Mononuclear cell (primary cell): Measurements from ENCODE around the gene LUC7L. TPM values are rescaled to one million over a fixed set of nuclear protein-coding genes. Genes with fewer than 3 reads are reported as not detected.
"Not testable (repeated sequence)": the region's sequence is repeated elsewhere in the genome, so short reads cannot be mapped to it uniquely, and the experiment has no call there.

ENCODE experiments used
- H3K27me3 ChIP-seq: 2 replicates; pipeline ENCODE4 v1.6.0; 2011; ENCODE audit warnings: low read length, control low read depth; ENCODE audit not compliant: insufficient read depth
- H3K4me1 ChIP-seq: 2 replicates; pipeline ENCODE4 v1.5.1; 2011; ENCODE audit warnings: mild to moderate bottlenecking, low read length, control low read depth; ENCODE audit not compliant: insufficient read depth
- H3K4me3 ChIP-seq: 2 replicates; pipeline ENCODE4 v1.5.1; 2011; ENCODE audit warnings: mild to moderate bottlenecking, low read length, moderate library complexity
- H3K9me3 ChIP-seq: 2 replicates; pipeline ENCODE4 v1.5.1; 2011; ENCODE audit warnings: low read depth, mild to moderate bottlenecking, control low read depth, low read length
- total RNA-seq: library from RNA; depleted of rRNA; stranded (reverse); fragments of >200 nt; gene quantifications from one replicate; pipeline ENCODE4 v1.2.3, GENCODE V29; 2012

The LUC7L gene
- total RNA-seq, 1 donor: 101 TPM

DNA sequence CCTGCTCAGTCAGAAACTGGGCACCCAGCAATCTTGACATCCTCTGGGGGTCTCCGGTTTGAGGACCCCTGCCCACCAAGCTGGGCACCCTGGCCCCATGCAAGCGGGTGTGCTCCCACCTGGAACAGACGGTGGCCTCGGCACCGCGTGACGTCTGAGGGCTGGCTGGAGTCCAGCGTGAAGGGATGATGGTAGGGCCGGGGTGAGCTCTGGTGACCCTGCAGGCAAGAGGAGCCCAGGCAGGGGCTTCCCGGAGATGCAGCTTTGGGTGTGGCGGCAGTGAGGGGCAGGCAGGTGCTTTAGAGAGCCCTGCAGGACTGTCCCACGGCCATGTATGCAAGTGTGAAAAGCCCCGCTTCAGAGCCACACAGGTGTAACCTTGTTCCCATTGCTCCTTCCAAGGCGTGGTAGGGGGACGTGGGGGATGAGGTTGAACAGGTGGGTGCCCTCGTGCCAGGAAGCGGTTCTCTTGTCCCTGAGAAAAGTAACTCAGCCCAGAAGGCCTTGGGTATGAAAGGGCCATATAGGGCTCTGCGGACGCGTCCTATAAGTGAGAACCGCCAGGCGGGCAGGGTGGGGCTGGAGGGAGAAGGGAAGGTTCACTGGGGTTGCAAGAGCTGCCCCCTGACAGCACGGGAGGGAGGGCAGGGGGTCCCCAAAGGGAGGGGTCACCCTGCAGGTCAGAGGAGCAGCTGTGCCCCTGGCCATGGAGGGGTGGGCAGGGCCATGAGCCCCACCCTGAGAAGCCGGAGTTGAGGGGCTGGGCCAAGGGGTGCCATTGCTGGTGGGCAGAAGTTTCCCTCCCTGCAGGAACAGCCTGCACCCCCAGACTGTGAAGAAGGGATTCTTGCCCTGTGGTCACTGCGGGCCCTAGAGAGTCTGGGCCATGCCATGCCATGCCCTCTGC is 37.3 kb upstream of the LUC7L start:
- H3K9me3 ChIP-seq: no peaks in the 10 kb centered on the region
- H3K27me3 ChIP-seq: no peaks in the 10 kb centered on the region
- no peak overlapping the region for H3K4me3 ChIP-seq
- no peaks in the 10 kb centered on the region for H3K4me1 ChIP-seq

DNA sequence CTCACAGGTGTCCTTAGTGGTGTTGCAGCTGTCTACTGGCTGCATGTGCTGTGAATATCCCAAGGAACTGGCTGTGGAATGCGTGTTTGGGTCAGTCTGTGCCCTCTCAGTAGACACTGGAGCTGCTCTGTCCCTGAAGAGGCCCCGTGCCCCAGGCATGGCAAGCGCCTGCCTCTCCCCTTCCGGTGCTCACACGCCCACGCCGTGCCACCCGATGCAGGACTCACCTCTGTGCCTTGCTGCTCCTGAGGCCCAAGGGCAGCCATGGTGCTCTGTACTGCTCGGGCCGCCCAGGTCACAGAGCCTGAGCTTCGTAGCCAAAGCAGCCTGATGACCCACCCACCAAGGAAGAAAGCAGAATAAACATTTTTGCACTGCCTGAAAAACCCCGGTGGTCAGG is 36.5 kb upstream of the LUC7L start:
- no peaks in the 10 kb centered on the region for H3K27me3 ChIP-seq
- H3K9me3 ChIP-seq: no peaks in the 10 kb centered on the region
- H3K4me3 ChIP-seq: no peak overlapping the region
- H3K4me1 ChIP-seq: no peaks in the 10 kb centered on the region

DNA sequence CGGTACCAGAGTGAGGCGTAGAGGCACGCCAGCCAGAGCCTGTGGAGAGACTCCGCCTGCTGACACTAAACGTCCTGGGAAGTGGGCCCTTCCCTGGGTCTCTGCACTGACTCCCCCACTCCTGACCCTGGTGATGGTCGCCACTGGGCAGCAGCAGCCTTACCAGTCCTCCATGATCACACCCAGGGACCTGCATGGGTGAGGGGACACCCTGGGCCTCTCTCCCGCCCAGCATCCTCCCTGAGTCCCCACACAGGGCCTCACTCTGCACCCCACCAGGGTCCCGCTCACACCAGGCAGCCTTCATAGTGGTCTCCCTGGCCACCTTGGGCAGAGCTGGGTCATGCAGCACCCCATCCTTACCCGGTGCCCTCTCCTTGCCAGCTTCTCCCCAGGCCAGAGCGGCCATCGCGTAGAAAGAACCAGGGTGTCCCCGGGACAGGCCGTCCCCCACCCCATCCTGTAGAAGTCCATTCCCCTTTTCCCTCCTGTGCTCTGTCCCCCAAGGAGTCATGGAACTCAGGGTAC is 35.8 kb upstream of the LUC7L start:
- H3K9me3 ChIP-seq: no peaks in the 10 kb centered on the region
- H3K4me3 ChIP-seq: no peak overlapping the region
- no peaks in the 10 kb centered on the region for H3K4me1 ChIP-seq
- no peaks in the 10 kb centered on the region for H3K27me3 ChIP-seq

DNA sequence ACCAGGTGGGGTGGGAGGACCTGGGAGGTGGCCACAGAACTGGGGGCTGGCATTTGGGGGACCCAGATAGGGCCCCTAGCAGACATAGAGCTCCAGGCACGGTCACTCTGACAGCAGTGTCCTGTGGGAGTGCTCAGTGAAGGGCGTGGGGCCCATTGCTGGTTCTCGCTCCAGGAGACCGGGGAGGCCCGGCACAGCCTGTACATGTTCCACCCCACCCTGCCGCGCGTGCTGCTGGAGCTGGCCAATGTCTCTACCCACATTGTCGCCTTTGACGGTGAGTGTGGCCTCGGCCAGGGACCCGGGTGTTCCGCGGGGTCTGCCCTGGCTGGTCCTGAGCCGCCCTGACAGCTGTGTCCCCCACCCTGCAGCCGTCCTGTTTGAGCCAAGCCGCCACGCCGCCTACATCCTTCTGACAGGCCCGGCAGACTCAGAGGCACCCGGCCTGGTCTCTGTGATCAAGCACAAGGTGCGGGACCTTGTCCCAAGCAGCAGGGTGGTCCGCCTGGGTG is 35.2 kb upstream of the LUC7L start:
- H3K4me3 ChIP-seq: no peak overlapping the region
- no peaks in the 10 kb centered on the region for H3K27me3 ChIP-seq
- no peaks in the 10 kb centered on the region for H3K4me1 ChIP-seq
- no peaks in the 10 kb centered on the region for H3K9me3 ChIP-seq

DNA sequence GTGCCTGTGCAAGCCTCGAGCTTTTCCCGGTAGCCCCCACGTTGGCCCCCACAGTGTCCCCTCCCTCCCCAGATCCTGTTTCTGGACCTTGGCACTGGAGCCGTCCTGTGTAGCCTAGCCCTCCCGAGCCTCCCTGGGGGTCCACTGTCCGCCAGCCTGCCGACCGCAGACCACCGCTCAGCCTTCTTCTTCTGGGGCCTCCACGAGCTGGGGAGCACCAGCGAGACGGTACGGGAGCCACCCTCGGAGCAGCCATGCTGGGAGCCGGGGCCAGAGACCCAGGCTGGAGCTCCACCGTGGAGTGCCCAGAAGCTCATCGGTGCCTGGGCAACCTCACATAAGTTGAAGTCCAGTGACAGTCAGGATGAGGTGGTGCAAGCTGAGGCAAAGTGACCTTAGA is 34.7 kb upstream of the LUC7L start:
- Histone ChIP-seq H3K4me3 (no peak overlapping the region), H3K4me1 (no peaks in the 10 kb centered on the region), H3K9me3 (no peaks in the 10 kb centered on the region), H3K27me3 (no peaks in the 10 kb centered on the region)

DNA sequence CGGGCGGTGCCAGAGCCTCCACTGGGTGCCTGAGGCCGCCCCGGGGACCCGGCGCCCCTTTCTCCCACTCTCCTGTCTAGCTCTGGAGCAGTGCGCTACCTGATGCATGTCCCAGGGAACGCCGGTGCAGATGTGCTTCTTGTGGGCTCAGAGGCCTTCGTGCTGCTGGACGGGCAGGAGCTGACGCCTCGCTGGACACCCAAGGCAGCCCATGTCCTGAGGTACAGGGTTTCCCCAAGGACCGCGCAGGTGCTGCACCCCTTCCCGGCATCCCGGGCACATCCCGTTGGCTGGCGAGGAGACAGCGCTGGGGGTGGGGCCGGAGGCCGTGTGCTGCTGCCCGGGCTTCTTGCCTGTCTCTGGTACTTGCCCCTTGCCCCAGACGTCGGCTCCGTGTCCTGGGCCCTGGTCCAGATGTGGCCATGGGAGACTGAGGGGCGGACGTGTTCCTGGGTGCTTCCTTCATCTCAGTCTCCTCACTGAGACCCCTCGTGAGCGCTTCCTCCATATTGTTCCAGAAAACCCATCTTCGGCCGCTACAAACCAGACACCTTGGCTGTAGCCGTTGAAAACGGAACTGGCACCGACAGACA is 34.0 kb upstream of the LUC7L start:
- Histone ChIP-seq H3K9me3 (no peaks in the 10 kb centered on the region), H3K4me1 (no peaks in the 10 kb centered on the region), H3K27me3 (no peaks in the 10 kb centered on the region), H3K4me3 (no peak overlapping the region)

DNA sequence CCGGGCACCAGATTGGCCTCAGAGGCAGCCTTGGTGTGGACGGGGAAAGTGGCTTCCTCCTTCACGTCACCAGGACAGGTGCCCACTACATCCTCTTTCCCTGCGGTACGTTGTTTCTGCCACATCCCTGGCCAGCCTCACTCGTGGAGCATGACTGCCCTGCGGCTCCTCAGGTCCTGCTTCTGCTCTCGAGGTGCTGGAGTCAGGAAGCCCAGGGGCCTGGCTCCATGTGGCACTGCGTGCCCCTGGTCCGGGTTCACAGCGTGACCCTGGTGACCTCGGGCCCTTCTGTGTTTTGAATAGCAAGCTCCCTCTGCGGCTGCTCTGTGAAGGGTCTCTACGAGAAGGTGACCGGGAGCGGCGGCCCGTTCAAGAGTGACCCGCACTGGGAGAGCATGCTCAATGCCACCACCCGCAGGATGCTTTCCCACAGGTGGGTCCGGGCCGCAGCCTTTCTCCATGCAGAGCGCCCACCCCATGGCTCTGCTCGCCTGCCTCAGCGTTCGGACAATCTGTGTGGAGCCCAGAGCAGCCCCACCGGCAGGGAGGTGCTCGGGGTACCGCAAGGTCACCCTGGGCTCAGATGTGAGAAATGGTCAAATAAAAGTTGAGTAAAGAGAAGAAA is 33.0 kb upstream of the LUC7L start:
- Histone ChIP-seq H3K27me3 (no peaks in the 10 kb centered on the region), H3K4me1 (no peaks in the 10 kb centered on the region), H3K9me3 (no peaks in the 10 kb centered on the region), H3K4me3 (no peak overlapping the region)

DNA sequence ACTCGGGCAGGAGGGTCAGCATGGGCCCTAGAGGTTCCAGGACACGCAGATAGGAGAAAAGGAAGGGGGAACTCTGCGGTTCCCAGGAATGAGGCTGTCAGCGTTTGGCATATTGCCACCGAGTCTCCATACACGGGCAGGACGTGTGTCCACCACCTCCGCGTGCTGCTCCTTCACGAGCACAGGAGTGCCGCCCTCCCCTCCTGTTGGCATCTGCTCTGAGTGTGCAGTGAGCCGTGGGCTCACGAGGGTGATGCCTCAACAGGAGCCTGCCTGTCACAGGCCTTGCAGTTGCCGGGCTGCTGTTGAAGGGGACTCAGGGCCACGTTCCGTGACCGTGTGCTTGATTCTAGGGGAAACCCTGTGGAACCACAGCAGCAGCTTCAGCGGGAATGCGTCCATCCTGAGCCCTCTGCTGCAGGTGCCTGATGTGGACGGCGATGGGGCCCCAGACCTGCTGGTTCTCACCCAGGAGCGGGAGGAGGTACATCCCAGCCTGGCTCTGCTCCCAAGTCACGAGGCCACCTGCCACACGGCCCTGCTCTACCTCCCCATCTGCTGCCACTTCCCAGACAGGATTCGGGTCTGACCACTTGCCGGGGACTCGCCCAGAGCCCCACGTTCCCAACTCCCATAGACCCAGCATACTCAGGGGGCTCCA is 31.9 kb upstream of the LUC7L start:
- Histone ChIP-seq H3K4me3 (no peak overlapping the region), H3K27me3 (no peaks in the 10 kb centered on the region), H3K9me3 (no peaks in the 10 kb centered on the region), H3K4me1 (no peaks in the 10 kb centered on the region)

DNA sequence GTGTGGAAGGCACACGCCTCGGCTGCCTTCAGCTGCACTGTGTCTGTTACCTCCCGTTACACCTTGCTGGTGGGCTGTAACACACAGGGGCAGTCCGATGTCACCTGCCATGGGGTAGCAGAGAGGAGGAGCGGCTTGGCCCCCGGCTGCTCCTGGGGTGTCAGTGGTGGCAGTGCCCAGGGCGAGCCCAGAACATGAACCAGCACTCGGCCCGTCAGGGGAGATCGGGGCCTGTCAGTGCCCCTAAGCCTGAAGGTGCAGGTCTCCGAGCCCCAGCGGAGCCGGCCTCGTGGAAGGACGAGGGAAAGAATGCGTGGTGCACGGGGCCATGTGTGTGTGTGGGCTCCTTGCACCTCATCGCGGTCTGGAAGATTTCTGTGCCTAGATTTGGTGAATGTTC is 31.1 kb upstream of the LUC7L start:
- no peaks in the 10 kb centered on the region for H3K27me3 ChIP-seq

DNA sequence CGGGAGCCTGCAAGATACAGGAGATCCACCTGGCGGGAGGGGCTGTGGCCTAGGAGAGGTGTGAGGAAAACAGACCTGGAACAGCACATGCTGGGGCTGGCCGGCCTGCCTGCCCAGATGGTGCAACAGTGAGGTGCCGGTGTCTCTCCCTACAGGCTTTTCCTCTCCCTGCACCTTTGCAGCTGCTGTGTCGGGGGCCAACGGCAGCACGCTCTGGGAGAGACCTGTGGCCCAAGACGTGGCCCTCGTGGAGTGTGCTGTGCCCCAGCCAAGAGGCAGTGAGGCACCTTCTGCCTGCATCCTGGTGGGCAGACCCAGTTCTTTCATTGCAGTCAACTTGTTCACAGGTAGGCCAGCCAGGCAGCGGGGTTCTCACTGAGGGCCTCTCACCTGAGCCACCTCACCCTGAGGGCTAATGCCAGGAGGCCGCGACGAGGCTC is 30.6 kb upstream of the LUC7L start:
- Histone ChIP-seq H3K9me3 (no peaks in the 10 kb centered on the region), H3K4me3 (no peak overlapping the region), H3K27me3 (no peaks in the 10 kb centered on the region), H3K4me1 (no peaks in the 10 kb centered on the region)

More for the DNA sequence above, 31.1 kb upstream of the LUC7L start:
- H3K4me1 ChIP-seq: no peaks in the 10 kb centered on the region
- H3K9me3 ChIP-seq: no peaks in the 10 kb centered on the region
- H3K4me3 ChIP-seq: no peak overlapping the region

DNA sequence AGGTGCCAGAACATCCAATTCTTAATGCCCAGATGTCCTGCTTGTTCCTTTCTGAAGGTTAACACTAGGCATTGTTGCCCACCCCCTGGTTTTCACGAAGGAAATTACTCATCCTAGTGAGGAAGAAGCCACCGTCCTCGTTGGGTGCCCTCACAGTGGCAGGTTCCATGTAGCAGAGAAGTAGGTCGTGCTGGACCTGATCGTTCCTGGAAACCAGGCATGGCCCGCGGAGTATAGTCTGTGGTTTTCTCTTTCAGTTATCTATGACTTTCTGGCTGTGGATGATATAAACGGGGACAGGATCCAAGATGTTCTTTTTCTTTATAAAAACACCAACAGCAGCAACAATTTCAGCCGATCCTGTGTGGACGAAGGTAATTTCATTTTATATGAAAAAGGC is 30.0 kb upstream of the LUC7L start:
- Histone ChIP-seq H3K4me1 (peaks cover 3% of the 10 kb centered on the region), H3K27me3 (no peaks in the 10 kb centered on the region), H3K9me3 (no peaks in the 10 kb centered on the region), H3K4me3 (no peak overlapping the region)

DNA sequence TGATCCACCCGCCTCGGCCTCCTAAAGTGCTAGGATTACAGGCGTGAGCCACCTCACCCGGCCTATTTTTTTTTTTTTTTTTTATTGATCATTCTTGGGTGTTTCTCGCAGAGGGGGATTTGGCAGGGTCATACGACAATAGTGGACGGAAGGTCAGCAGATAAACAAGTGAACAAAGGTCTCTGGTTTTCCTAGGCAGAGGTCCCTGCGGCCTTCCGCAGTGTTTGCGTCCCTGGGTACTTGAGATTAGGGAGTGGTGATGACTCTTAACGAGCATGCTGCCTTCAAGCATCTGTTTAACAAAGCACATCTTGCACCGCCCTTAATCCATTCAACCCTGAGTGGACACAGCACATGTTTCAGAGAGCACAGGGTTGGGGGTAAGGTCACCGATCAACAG is 28.8 kb upstream of the LUC7L start:
- H3K9me3 ChIP-seq, H3K27me3 ChIP-seq: not testable (repeated sequence)

DNA sequence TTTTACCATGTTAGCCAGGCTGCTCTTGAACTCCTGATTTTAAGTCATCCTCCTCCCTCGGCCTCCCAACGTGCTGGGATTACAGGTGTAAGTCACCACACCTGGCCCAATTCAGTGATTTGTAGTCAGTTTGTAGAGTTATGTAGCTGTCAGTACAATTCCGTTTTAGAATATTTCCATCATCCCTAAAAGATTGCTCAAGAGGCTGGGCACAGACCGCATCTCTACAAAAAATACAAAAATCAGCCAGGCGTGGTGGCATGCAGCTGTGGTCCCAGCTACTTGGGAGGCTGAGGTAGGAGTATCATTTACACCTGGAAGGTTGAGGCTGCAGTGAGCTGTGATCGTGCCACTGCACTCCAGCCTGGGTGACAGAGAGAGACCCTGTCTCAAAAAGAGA is 25.9 kb upstream of the LUC7L start:
- peaks cover 26% of the 10 kb centered on the region for H3K4me1 ChIP-seq
- H3K9me3 ChIP-seq: no peaks in the 10 kb centered on the region
- no peak overlapping the region for H3K4me3 ChIP-seq
- no peaks in the 10 kb centered on the region for H3K27me3 ChIP-seq

More for the DNA sequence above, 28.8 kb upstream of the LUC7L start:
- not testable (repeated sequence) for H3K4me3 ChIP-seq
- peaks cover 15% of the 10 kb centered on the region for H3K4me1 ChIP-seq

DNA sequence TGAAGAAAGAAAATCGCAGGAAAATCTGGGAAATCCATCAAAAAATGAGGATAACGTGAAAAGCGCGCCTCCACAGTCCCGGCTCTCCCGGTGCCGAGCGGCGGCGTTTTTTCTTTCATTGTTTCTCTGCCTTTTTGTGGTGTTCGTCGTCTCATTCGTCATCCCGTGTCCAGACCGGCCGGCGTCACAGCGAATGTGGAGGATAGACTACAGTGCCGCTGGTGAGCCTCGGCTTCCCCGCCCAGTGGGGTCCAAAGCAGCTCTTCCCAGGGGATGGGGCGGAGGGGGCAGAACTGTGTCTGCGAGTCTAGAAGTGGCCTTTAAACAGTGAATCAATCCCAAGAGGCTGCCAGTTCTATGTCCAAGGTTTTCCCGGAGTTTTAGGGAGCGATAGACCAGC is 25.2 kb upstream of the LUC7L start:
- Histone ChIP-seq H3K4me1 (peaks cover 26% of the 10 kb centered on the region), H3K9me3 (no peaks in the 10 kb centered on the region), H3K4me3 (no peak overlapping the region), H3K27me3 (no peaks in the 10 kb centered on the region)

DNA sequence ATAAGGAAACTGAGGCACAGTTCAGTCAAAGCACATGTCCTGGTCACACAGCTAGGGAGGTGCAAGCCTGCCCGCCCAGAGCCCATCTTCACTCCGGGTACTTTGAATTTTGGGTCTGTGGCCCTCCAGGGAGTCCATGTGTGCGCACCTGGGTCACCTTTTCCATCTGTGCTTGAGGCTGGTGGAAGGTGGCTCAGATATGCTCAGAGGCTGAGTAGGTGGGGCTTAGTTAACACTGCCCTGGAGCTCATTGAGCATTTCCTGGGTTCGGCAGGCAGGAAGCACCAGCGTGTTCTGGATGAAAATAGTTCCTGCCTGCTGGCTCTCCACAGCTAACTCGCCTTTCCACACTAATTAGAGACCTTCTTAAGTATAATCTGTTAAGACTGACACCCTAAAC is 24.6 kb upstream of the LUC7L start:
- no peaks in the 10 kb centered on the region for H3K9me3 ChIP-seq
- no peak overlapping the region for H3K4me3 ChIP-seq
- no peaks in the 10 kb centered on the region for H3K27me3 ChIP-seq

More for the DNA sequence above, 24.6 kb upstream of the LUC7L start:
- H3K4me1 ChIP-seq: peaks cover 26% of the 10 kb centered on the region
